Calu3 (cell line): ENCODE data around the gene PCP2. TPM values are rescaled to one million over a fixed set of nuclear protein-coding genes. Genes with fewer than 3 reads are reported as not detected.

Experiments used
- BruUV-seq: library from RNA; stranded (reverse); fragments of 400-500 nt; replicated peaks from 2 replicates; lab custom pipeline; 2021; lab: Mats Ljungman, UMichigan
- CTCF ChIA-PET: fragments of 300-600 bp; sonication (Branson Sonifier 250); formaldehyde crosslinking; loops from one replicate; lab custom pipeline; 2022; ENCODE audit warnings: antibody characterized with exemption; lab: Charles Lee
- DNase-seq: peaks from one replicate; pipeline ENCODE4 v3.0.0; 2022
- H3K27ac Mint-ChIP-seq: one replicate; pipeline ENCODE4 v1.8.0; 2022; ENCODE audit warnings: mixed read lengths; ENCODE audit not compliant: unreplicated experiment
- H3K27me3 Mint-ChIP-seq: one replicate; pipeline ENCODE4 v1.8.0; 2022; ENCODE audit warnings: mixed read lengths; ENCODE audit not compliant: unreplicated experiment
- H3K36me3 Mint-ChIP-seq: one replicate; pipeline ENCODE4 v1.8.0; 2022; ENCODE audit warnings: mild to moderate bottlenecking, moderate library complexity, mixed read lengths; ENCODE audit not compliant: insufficient read depth, unreplicated experiment
- H3K4me1 Mint-ChIP-seq: one replicate; pipeline ENCODE4 v1.8.0; 2022; ENCODE audit warnings: mild to moderate bottlenecking, low read depth, mixed read lengths; ENCODE audit not compliant: unreplicated experiment
- H3K4me3 Mint-ChIP-seq: one replicate; pipeline ENCODE4 v1.8.0; 2022; ENCODE audit warnings: mild to moderate bottlenecking, low read depth, moderate library complexity, mixed read lengths; ENCODE audit not compliant: unreplicated experiment
- H3K9me3 Mint-ChIP-seq: one replicate; pipeline ENCODE4 v1.8.0; 2022; ENCODE audit warnings: low read depth, mixed read lengths; ENCODE audit not compliant: unreplicated experiment
- CTCF ChIP-seq: fragments of 200-600 bp; IDR thresholded peaks from one replicate; pipeline ENCODE4 v1.8.0; 2022; ENCODE audit warnings: antibody characterized with exemption; ENCODE audit not compliant: unreplicated experiment
- intact Hi-C: fragments of 100-400 bp; cut with micrococcal nuclease; formaldehyde crosslinking; loops from one replicate; pipeline ENCODE4 v1.10.0; 2022; ENCODE audit not compliant: unreplicated experiment
- total RNA-seq: library from RNA; stranded (reverse); gene quantifications from 2 replicates; pipeline ENCODE4 v1.2.3, GENCODE V29; 2022

The PCP2 gene
- total RNA-seq, 1 experiment from 2014 or later = not detected

GRCh38 chr19:7668842-7669241, 35.3 kb upstream of the PCP2 start, which contains the start of gene RETN:
RETN (plus strand) TSS chr19:7669049; CDS start chr19:7669327, 278 bp downstream.
- no peaks in the 10 kb centered on the region for H3K9me3 Mint-ChIP-seq
- no peak within 1 kb of the TSS for H3K4me3 Mint-ChIP-seq
- H3K27me3 Mint-ChIP-seq = peaks cover 37% of the 10 kb centered on the region

GRCh38 chr19:7665076-7665475, 31.6 kb upstream of the PCP2 start:
- intact Hi-C loops = no loop called here
- Mint-ChIP-seq H3K9me3 (no peaks in the 10 kb centered on the region), H3K4me3 (no peak overlapping the region), H3K36me3 (no peaks in the 10 kb centered on the region), H3K4me1 (peaks cover 3% of the 10 kb centered on the region), H3K27me3 (peaks cover 14% of the 10 kb centered on the region), H3K27ac (no peak overlapping the region)
- DNase-seq = no peak
- TF ChIP-seq CTCF = no peak
- CTCF ChIA-PET = no interaction called here
- BruUV-seq = no TSS peak

More at GRCh38 chr19:7668842-7669241, 35.3 kb upstream of the PCP2 start, which contains the start of gene RETN:
- no peak for DNase-seq
- no peaks in the 10 kb centered on the region for H3K36me3 Mint-ChIP-seq
- CTCF ChIA-PET = interaction anchor here (0.6 kb wide), 1 partner anchor 239 kb away, joined by 3 read pairs; no protein-coding TSS in a partner anchor
- TF ChIP-seq CTCF = no peak
- intact Hi-C loops = no loop called here
- H3K27ac Mint-ChIP-seq = no peak within 1 kb of the TSS
- BruUV-seq = no TSS peak
- peaks cover 8% of the 10 kb centered on the region for H3K4me1 Mint-ChIP-seq

GRCh38 chr19:7663706-7664105, 30.2 kb upstream of the PCP2 start:
- DNase-seq = no peak
- no peaks in the 10 kb centered on the region for H3K36me3 Mint-ChIP-seq
- no peaks in the 10 kb centered on the region for H3K4me1 Mint-ChIP-seq
- no peak overlapping the region for H3K27ac Mint-ChIP-seq
- H3K9me3 Mint-ChIP-seq = no peaks in the 10 kb centered on the region
- H3K27me3 Mint-ChIP-seq = peaks cover under 1% of the 10 kb centered on the region
- no peak for TF ChIP-seq CTCF
- intact Hi-C loops = no loop called here
- H3K4me3 Mint-ChIP-seq = no peak overlapping the region
- no TSS peak for BruUV-seq
- CTCF ChIA-PET = no interaction called here

- intact Hi-C loops = no loop called here
- Mint-ChIP-seq H3K27ac (no peak overlapping the region), H3K9me3 (no peaks in the 10 kb centered on the region), H3K36me3 (no peaks in the 10 kb centered on the region), H3K4me1 (no peaks in the 10 kb centered on the region), H3K4me3 (no peak overlapping the region), H3K27me3 (no peaks in the 10 kb centered on the region)
- no peak for TF ChIP-seq CTCF
- DNase-seq = no peak
- CTCF ChIA-PET = no interaction called here
- BruUV-seq = no TSS peak
Observed at GRCh38 chr19:7662657-7663056, 29.1 kb upstream of the PCP2 start.
